Measurements from ENCODE around the gene RPS6KA1. TPM values are rescaled to one million over a fixed set of nuclear protein-coding genes. Genes with fewer than 3 reads are reported as not detected.

The RPS6KA1 gene
- total and polyA plus RNA-seq, 2 of the 8 experiments (the other 6 are each of a cell fraction or from before 2014, with no cell fraction given), result 44.3 to 55.0 TPM

- H2AFZ ChIP-seq (ENCODE audit: low read length), result no peak overlapping the region
- H3K56ac ChIP-seq (replicated peaks; ENCODE audit: insufficient read length, low read depth, low read length), result no peak overlapping the region
- H4K8ac ChIP-seq (ENCODE audit: extremely low read depth, insufficient read depth, low read length), result no peak overlapping the region; the same call in 1 of the 2 replicates
- no peak overlapping the region for H2BK12ac ChIP-seq (ENCODE audit: low read depth, low read length)
- no peak overlapping the region for H3K4me2 ChIP-seq (ENCODE audit: insufficient read depth in 1 of 2, low read depth in 2 of 2, low read length in 2 of 2)
- H3K79me1 ChIP-seq (ENCODE audit: low read depth, low read length), result peaks cover 9% of the 10 kb centered on the region
- H3K18ac ChIP-seq (ENCODE audit: extremely low read depth, low read length), result no peak overlapping the region
- no peak overlapping the region for H3K4me3 ChIP-seq (ENCODE audit: extremely low read depth in 1 of 4, insufficient read depth in 2 of 4, low read depth in 3 of 4, low read length in 4 of 4)
- WGBS, 2 experiments (ENCODE audit: extremely low coverage in 1 of 2, insufficient coverage in 1 of 2, insufficient read length in 1 of 2, insufficient replicate concordance in 2 of 2, low coverage in 1 of 2, low lambda C conversion rate in 2 of 2, missing lambda C conversion rate in 1 of 2), result 87% methylated on average over 6 of the region's 6 CpGs; no CpG with 5 or more reads in 1 of the 2 experiments
- H3K14ac ChIP-seq (ENCODE audit: insufficient read length), result no peak overlapping the region
- no peaks in the 10 kb centered on the region for H3K27me3 ChIP-seq (replicated peaks in 1 of 4; ENCODE audit: control insufficient read depth in 3 of 4, extremely low read depth in 1 of 4, insufficient read depth in 3 of 4, low read length in 3 of 4)
- no peaks in the 10 kb centered on the region for H3K9me3 ChIP-seq (ENCODE audit: insufficient read depth in 2 of 2, low read depth in 1 of 2, low read length in 1 of 2)
- no peak overlapping the region for H2BK15ac ChIP-seq (ENCODE audit: low read length)
- no peak overlapping the region for H3K4ac ChIP-seq (replicated peaks; ENCODE audit: insufficient read length, low read depth, low read length)
- peaks cover 0 to 11% of the 10 kb centered on the region in 2 experiments; a peak in 2 of 4 replicates for H3K79me2 ChIP-seq (ENCODE audit: control insufficient read depth in 1 of 2, insufficient read depth in 2 of 2, low read length in 2 of 2)
- peaks cover 0 to 11% (median 7%) of the 10 kb centered on the region in 4 experiments; a peak in 6 of 7 replicates for H3K4me1 ChIP-seq (replicated peaks in 1 of 4; ENCODE audit: control insufficient read depth in 3 of 4, insufficient read depth in 4 of 4, low read length in 3 of 4)
- H4K91ac ChIP-seq (replicated peaks; ENCODE audit: insufficient read length, low read length), result no peak overlapping the region
- no peak overlapping the region for H3K23ac ChIP-seq (ENCODE audit: insufficient read length)
- no peak overlapping the region for H2AK5ac ChIP-seq (ENCODE audit: low read depth, low read length)
- H2BK20ac ChIP-seq (ENCODE audit: low read length), result no peak overlapping the region
- no peak for TF ChIP-seq CHD2 (IDR thresholded peaks at IDR 0.05; ENCODE audit: low read length)
- no peaks in the 10 kb centered on the region for H3K23me2 ChIP-seq (ENCODE audit: low read depth, low read length)
- H3K27ac ChIP-seq (ENCODE audit: low read depth, low read length), result no peak overlapping the region
- H3K9ac ChIP-seq (replicated peaks in 1 of 4; ENCODE audit: extremely low read depth in 1 of 4, low read depth in 3 of 4, low read length in 3 of 4), result no peak overlapping the region
- no peak for FAIRE-seq
- DNase-seq (ENCODE audit: low read depth in 1 of 2, low spot score in 2 of 2), result no peak
- H2BK120ac ChIP-seq (replicated peaks; ENCODE audit: low read depth, low read length), result no peak overlapping the region
- no peaks in the 10 kb centered on the region; a peak in 1 of 8 replicates for H3K36me3 ChIP-seq (ENCODE audit: control insufficient read depth in 2 of 4, insufficient read depth in 4 of 4, low read length in 3 of 4)
- H2BK5ac ChIP-seq (ENCODE audit: low read depth, low read length), result no peak overlapping the region
- H4K5ac ChIP-seq (ENCODE audit: insufficient read length, low read depth, low read length), result no peak overlapping the region
- H4K20me1 ChIP-seq (replicated peaks in 1 of 2; ENCODE audit: control insufficient read depth in 1 of 2, insufficient read depth in 2 of 2, low read length in 2 of 2), result peaks cover 17 to 29% of the 10 kb centered on the region in 2 experiments
- POLR2A ChIA-PET (ENCODE audit: partially characterized antibody), result interaction anchor here (0.7 to 3.4 kb wide), 5 partner anchors 9 to 68 kb away, joined by 3 to 14 read pairs (median 10); partner anchors contain the start of genes HMGN2 and RPS6KA1
- CTCF ChIA-PET (ENCODE audit: partially characterized antibody), result interaction anchor here (0.6 to 6.3 kb wide), 11 partner anchors 8 to 347 kb away, joined by 3 to 88 read pairs (median 8); partner anchors contain the start of gene RPS6KA1
Observed at GRCh38 chr1:26539722-26540121, 10.2 kb downstream of the RPS6KA1 start.

Data from H1 (cell line).